ENCODE measurements around the gene BLNK.

The BLNK gene

GRCh38 chr10:96236876-96237275, 34.5 kb downstream of the BLNK start:
- TF ChIP-seq CTCF (IDR thresholded peaks at IDR 0.05; ENCODE audit: control extremely low read depth, extremely low read depth, low read depth, missing control alignments) = no peak
- ChIA-PET CTCF (interaction anchor here (0.9 to 17.0 kb wide), 5 partner anchors 7 to 543 kb away, joined by 3 to 548 read pairs (median 7); partner anchors contain the start of genes DNTT and TCTN3), POLR2A (no interaction called here)
- DNase-seq (ENCODE audit: extremely low spot score) = no peak

- CTCF ChIA-PET = interaction anchor here (17.0 kb wide), 1 partner anchor 62 kb away, joined by 548 read pairs; the partner anchor contains the start of gene DNTT
Measured at GRCh38 chr10:96236090-96236478, 35.3 kb downstream of the BLNK start.

GRCh38 chr10:96235326-96236089, 35.9 kb downstream of the BLNK start:
- no peak for DNase-seq (ENCODE audit: extremely low spot score)
- ChIA-PET POLR2A (no interaction called here), CTCF (interaction anchor here (0.8 to 17.0 kb wide), 7 partner anchors 10 to 542 kb away, joined by 3 to 548 read pairs (median 5); partner anchors contain the start of genes DNTT and TCTN3)
- no peak for TF ChIP-seq CTCF (IDR thresholded peaks at IDR 0.05; ENCODE audit: control extremely low read depth, extremely low read depth, low read depth, missing control alignments)

More at GRCh38 chr10:96236090-96236478, 35.3 kb downstream of the BLNK start:
- POLR2A ChIA-PET = no interaction called here
- DNase-seq (ENCODE audit: extremely low spot score) = no peak
- no peak for TF ChIP-seq CTCF (IDR thresholded peaks at IDR 0.05; ENCODE audit: control extremely low read depth, extremely low read depth, low read depth, missing control alignments)

- ChIA-PET POLR2A (no interaction called here), CTCF (interaction anchor here (0.7 to 17.0 kb wide), 10 partner anchors 8 to 540 kb away, joined by 3 to 548 read pairs (median 4); partner anchors contain the start of genes DNTT and TCTN3)
- TF ChIP-seq CTCF (IDR thresholded peaks at IDR 0.05; ENCODE audit: control extremely low read depth, extremely low read depth, low read depth, missing control alignments) = no peak
- no peak for DNase-seq (ENCODE audit: extremely low spot score)
Measured at GRCh38 chr10:96233959-96234358, 37.4 kb downstream of the BLNK start.

- no peak for TF ChIP-seq CTCF (IDR thresholded peaks at IDR 0.05; ENCODE audit: control extremely low read depth, extremely low read depth, low read depth, missing control alignments)
- no peak for DNase-seq (ENCODE audit: extremely low spot score)
- ChIA-PET POLR2A (no interaction called here), CTCF (interaction anchor here (0.9 to 17.0 kb wide), 28 partner anchors 10 to 267 kb away, joined by 3 to 548 read pairs (median 11); partner anchors contain the start of genes BLNK and DNTT)
Measured at GRCh38 chr10:96230527-96230926, 40.8 kb downstream of the BLNK start.

GRCh38 chr10:96229568-96230030, 41.8 kb downstream of the BLNK start:
- peak; percentile 75 for DNase-seq (ENCODE audit: extremely low spot score)
- CTCF ChIA-PET = interaction anchor here (0.6 to 17.0 kb wide), 66 partner anchors 8 to 747 kb away, joined by 3 to 548 read pairs (median 5); partner anchors contain the start of genes BLNK, CC2D2B, DNTT and TCTN3
- POLR2A ChIA-PET = interaction anchor here (0.6 to 1.0 kb wide), 3 partner anchors 34 to 92 kb away, joined by 3 read pairs; no protein-coding TSS in a partner anchor
- TF ChIP-seq CTCF (IDR thresholded peaks at IDR 0.05; ENCODE audit: control extremely low read depth, extremely low read depth, low read depth, missing control alignments) = peak; percentile 95

Measured in GM10248 (cell line).